Trophoblast cell (in vitro differentiated cells and primary cell): ENCODE data around the gene HEXIM2.

Experiments used
- DNase-seq, 2 donors: peaks; one replicate each; pipeline ENCODE4 v3.0.0-alpha.2; 2016
- H2AFZ ChIP-seq: 2 replicates; pipeline ENCODE4 v1.6.1; 2013; ENCODE audit warnings: low read length, moderate library complexity, mild to moderate bottlenecking; ENCODE audit not compliant: insufficient read depth, poor library complexity
- H2AK5ac ChIP-seq: 2 replicates; pipeline ENCODE4 v1.6.1; 2013; ENCODE audit warnings: mild to moderate bottlenecking, low read length
- H2BK120ac ChIP-seq: 2 replicates; pipeline ENCODE4 v1.6.1; 2013; ENCODE audit warnings: low read length, mild to moderate bottlenecking, moderate library complexity; ENCODE audit not compliant: insufficient read depth, poor library complexity
- H2BK12ac ChIP-seq: 2 replicates; pipeline ENCODE4 v1.6.1; 2013; ENCODE audit warnings: mild to moderate bottlenecking, low read length, moderate library complexity
- H2BK5ac ChIP-seq: 2 replicates; pipeline ENCODE4 v1.6.1; 2013; ENCODE audit warnings: low read length, low read depth, moderate library complexity, mild to moderate bottlenecking; ENCODE audit not compliant: poor library complexity
- H3K14ac ChIP-seq: 2 replicates; pipeline ENCODE4 v1.6.1; 2013; ENCODE audit warnings: mild to moderate bottlenecking, low read length
- H3K18ac ChIP-seq: 2 replicates; pipeline ENCODE4 v1.6.1; 2013; ENCODE audit warnings: mild to moderate bottlenecking, low read length
- H3K23ac ChIP-seq: 2 replicates; pipeline ENCODE4 v1.6.1; 2013; ENCODE audit warnings: low read length
- H3K27ac ChIP-seq: 2 replicates; pipeline ENCODE4 v1.5.1; 2013; ENCODE audit warnings: low read depth, mild to moderate bottlenecking, inconsistent platforms, low read length, moderate library complexity
- H3K27me3 ChIP-seq: 2 replicates; pipeline ENCODE4 v1.6.1; 2013; ENCODE audit warnings: inconsistent platforms, mild to moderate bottlenecking, low read length, moderate library complexity; ENCODE audit not compliant: insufficient read depth
- H3K36me3 ChIP-seq, 2 experiments: 1 replicate in 1 of 2; 2 replicates in 1 of 2; pipeline ENCODE4 v1.6.1; 2013; ENCODE audit warnings: low read length in 2 of 2, mild to moderate bottlenecking in 2 of 2, moderate library complexity in 1 of 2; ENCODE audit not compliant: insufficient read depth in 2 of 2, control insufficient read depth in 1 of 2
- H3K4ac ChIP-seq: 2 replicates; pipeline ENCODE4 v1.6.1; 2013; ENCODE audit warnings: low read depth, mild to moderate bottlenecking, low read length, moderate library complexity
- H3K4me1 ChIP-seq, 2 experiments: 1 replicate in 1 of 2; 2 replicates in 1 of 2; pipeline ENCODE4 v1.6.1; 2013; ENCODE audit warnings: low read length in 2 of 2, mild to moderate bottlenecking in 2 of 2, moderate library complexity in 1 of 2; ENCODE audit not compliant: insufficient read depth in 2 of 2, control insufficient read depth in 1 of 2
- H3K4me2 ChIP-seq: 2 replicates; pipeline ENCODE4 v1.6.1; 2013; ENCODE audit warnings: inconsistent platforms, mild to moderate bottlenecking, low read length, moderate library complexity
- H3K4me3 ChIP-seq: 2 replicates; pipeline ENCODE4 v1.5.1; 2013; ENCODE audit warnings: mild to moderate bottlenecking, low read depth, low read length, inconsistent platforms
- H3K79me1 ChIP-seq: one replicate; pipeline ENCODE4 v1.6.1; 2013; ENCODE audit warnings: low read length
- H3K79me2 ChIP-seq: 2 replicates; pipeline ENCODE4 v1.6.1; 2013; ENCODE audit warnings: low read length, mild to moderate bottlenecking; ENCODE audit not compliant: control insufficient read depth, insufficient read depth, poor library complexity
- H3K9ac ChIP-seq: 2 replicates; pipeline ENCODE4 v1.6.1; 2013; ENCODE audit warnings: mild to moderate bottlenecking, low read length
- H3K9me3 ChIP-seq: 2 replicates; pipeline ENCODE4 v1.6.1; 2013; ENCODE audit warnings: low read depth, mild to moderate bottlenecking, control low read depth, inconsistent platforms, low read length; ENCODE audit not compliant: insufficient read depth
- H4K12ac ChIP-seq: 2 replicates; pipeline ENCODE4 v1.6.1; 2013; ENCODE audit warnings: low read depth, mild to moderate bottlenecking, low read length, moderate library complexity
- H4K8ac ChIP-seq: 2 replicates; pipeline ENCODE4 v1.6.1; 2013; ENCODE audit warnings: low read depth, mild to moderate bottlenecking, low read length, moderate library complexity
- H4K91ac ChIP-seq: one replicate; pipeline ENCODE4 v1.6.1; 2013; ENCODE audit warnings: low read depth, mild to moderate bottlenecking, low read length, moderate library complexity
- WGBS: extraction: QIAGEN DNeasy Blood & Tissue Kit; methylation state at CpG from one replicate; pipeline ENCODE4 v1.1.7; 2013; ENCODE audit warnings: missing lambda C conversion rate; ENCODE audit not compliant: insufficient read length, insufficient coverage; ENCODE audit errors: extremely low coverage; 5-methylcytosine and 5-hydroxymethylcytosine counted together

The HEXIM2 gene

GRCh38 chr17:45143767-45144198 lies 17.9 kb upstream of the HEXIM2 start:
- Histone ChIP-seq H3K36me3 (no peaks in the 10 kb centered on the region), H3K4me2 (peak overlapping the region; percentile 81), H4K91ac (peak overlapping the region; percentile 90), H2BK120ac (peak overlapping the region; percentile 77), H3K4me1 (peaks cover 16 to 21% of the 10 kb centered on the region in 2 experiments), H2AFZ (peak overlapping the region; percentile 93), H3K4ac (peak overlapping the region; percentile 39), H3K79me1 (peaks cover 27% of the 10 kb centered on the region), H2BK12ac (peak overlapping the region; percentile 71), H3K23ac (no peak overlapping the region), H3K9me3 (no peaks in the 10 kb centered on the region), H3K14ac (peak overlapping the region; percentile 64), H3K18ac (peak overlapping the region; percentile 74), H2AK5ac (peak overlapping the region; percentile 19), H2BK5ac (peak overlapping the region; percentile 11), H3K79me2 (peaks cover 12% of the 10 kb centered on the region), H3K27me3 (no peaks in the 10 kb centered on the region), H3K9ac (peak overlapping the region; percentile 65), H3K4me3 (peak overlapping the region; percentile 59), H3K27ac (no peak overlapping the region), H4K8ac (peak overlapping the region; percentile 92), H4K12ac (peak overlapping the region; percentile 73)
- WGBS: no CpG with 5 or more reads among the region's 21 CpGs
- DNase-seq: no peak

- WGBS: no CpG with 5 or more reads among the region's 71 CpGs
- Histone ChIP-seq H3K18ac (peak overlapping the region; percentile 65), H3K23ac (no peak overlapping the region), H4K12ac (peak overlapping the region; percentile 73), H4K91ac (peak overlapping the region; percentile 90), H3K9ac (peak overlapping the region; percentile 65), H4K8ac (peak overlapping the region; percentile 92), H2BK5ac (peak overlapping the region; percentile 11), H2AFZ (peak overlapping the region; percentile 93), H3K4me1 (peaks cover 16 to 21% of the 10 kb centered on the region in 2 experiments), H3K4ac (peak overlapping the region; percentile 39), H2AK5ac (peak overlapping the region; percentile 21), H2BK12ac (peak overlapping the region; percentile 23), H3K27ac (peak overlapping the region; percentile 2), H3K79me1 (peaks cover 29% of the 10 kb centered on the region), H3K9me3 (no peaks in the 10 kb centered on the region), H3K14ac (peak overlapping the region; percentile 64), H3K36me3 (no peaks in the 10 kb centered on the region), H3K4me3 (peak overlapping the region; percentile 59), H2BK120ac (peak overlapping the region; percentile 77), H3K4me2 (peak overlapping the region; percentile 81), H3K27me3 (no peaks in the 10 kb centered on the region), H3K79me2 (peaks cover 15% of the 10 kb centered on the region)
- DNase-seq: no peak
These were observed 17.3 kb upstream of the HEXIM2 start for GRCh38 chr17:45144199-45145034.

GRCh38 chr17:45145035-45145389 lies 16.7 kb upstream of the HEXIM2 start:
- no peak overlapping the region for H3K18ac ChIP-seq
- no peak overlapping the region for H3K4me2 ChIP-seq
- H3K79me2 ChIP-seq: peaks cover 20% of the 10 kb centered on the region
- peaks cover 35% of the 10 kb centered on the region for H3K79me1 ChIP-seq
- H3K14ac ChIP-seq: peak overlapping the region; percentile 27
- WGBS: no CpG with 5 or more reads among the region's 8 CpGs
- DNase-seq: no peak
- H2BK120ac ChIP-seq: peak overlapping the region; percentile 18
- peak overlapping the region; percentile 90 for H4K91ac ChIP-seq
- H3K27ac ChIP-seq: peak overlapping the region; percentile 2
- H2BK12ac ChIP-seq: peak overlapping the region; percentile 5
- H3K23ac ChIP-seq: no peak overlapping the region
- peak overlapping the region; percentile 21 for H2AK5ac ChIP-seq
- peak overlapping the region; percentile 8 for H3K4ac ChIP-seq
- H2BK5ac ChIP-seq: no peak overlapping the region
- no peaks in the 10 kb centered on the region for H3K36me3 ChIP-seq
- peak overlapping the region; percentile 93 for H2AFZ ChIP-seq
- peaks cover 16 to 21% of the 10 kb centered on the region in 2 experiments for H3K4me1 ChIP-seq
- H3K9ac ChIP-seq: no peak overlapping the region
- peak overlapping the region; percentile 73 for H4K12ac ChIP-seq
- no peaks in the 10 kb centered on the region for H3K9me3 ChIP-seq
- H4K8ac ChIP-seq: peak overlapping the region; percentile 92
- H3K4me3 ChIP-seq: no peak overlapping the region
- H3K27me3 ChIP-seq: no peaks in the 10 kb centered on the region

GRCh38 chr17:45146166-45146565 lies 15.5 kb upstream of the HEXIM2 start:
- no CpG with 5 or more reads among the region's 10 CpGs for WGBS
- no peak overlapping the region for H3K4me3 ChIP-seq
- H2BK12ac ChIP-seq: peak overlapping the region; percentile 19
- H3K18ac ChIP-seq: no peak overlapping the region
- H3K9ac ChIP-seq: no peak overlapping the region
- no peak overlapping the region for H2AFZ ChIP-seq
- no peak overlapping the region for H4K12ac ChIP-seq
- H3K9me3 ChIP-seq: no peaks in the 10 kb centered on the region
- H2AK5ac ChIP-seq: peak overlapping the region; percentile 33
- H3K14ac ChIP-seq: peak overlapping the region; percentile 36
- H3K4me1 ChIP-seq: peaks cover 16 to 21% of the 10 kb centered on the region in 2 experiments
- no peak for DNase-seq
- H4K8ac ChIP-seq: peak overlapping the region; percentile 47
- peak overlapping the region; percentile 38 for H2BK5ac ChIP-seq
- no peak overlapping the region for H3K27ac ChIP-seq
- no peaks in the 10 kb centered on the region for H3K36me3 ChIP-seq
- peaks cover 35% of the 10 kb centered on the region for H3K79me1 ChIP-seq
- no peak overlapping the region for H3K4ac ChIP-seq
- H2BK120ac ChIP-seq: peak overlapping the region; percentile 34
- no peak overlapping the region for H3K23ac ChIP-seq
- H3K79me2 ChIP-seq: peaks cover 20% of the 10 kb centered on the region
- no peak overlapping the region for H3K4me2 ChIP-seq
- H3K27me3 ChIP-seq: no peaks in the 10 kb centered on the region
- H4K91ac ChIP-seq: peak overlapping the region; percentile 72
